ENCODE measurements around the gene ARSG.

- no peak for TF ChIP-seq CTCF (IDR thresholded peaks at IDR 0.05; ENCODE audit: low read length)
- TF ChIP-seq EZH2 (IDR thresholded peaks at IDR 0.05; ENCODE audit: borderline replicate concordance, low read length): no peak
Measured at GRCh38 chr17:68273722-68274121, 17.6 kb upstream of the ARSG start.

All from OCI-LY1 (cell line).